ENCODE results near the gene RICTOR.

- TF ChIP-seq POLR2A (IDR thresholded peaks at IDR 0.05; ENCODE audit: low read depth, low read length) (no peak), TAF1 (IDR thresholded peaks at IDR 0.05; ENCODE audit: low read depth, low read length) (no peak), POLR2AphosphoS5 (IDR thresholded peaks at IDR 0.05; ENCODE audit: low read depth, low read length) (no peak)
Observed at GRCh38 chr5:38941912-38942311, 132.3 kb downstream of the RICTOR start.
